ENCODE data around the gene GRHPR.

- no peak for TF ChIP-seq ETV6 (CRISPR knock-in tag; IDR thresholded peaks at IDR 0.05)
- TF ChIP-seq CTCF (IDR thresholded peaks at IDR 0.05): no peak
- TF ChIP-seq ESRRA (CRISPR knock-in tag; IDR thresholded peaks at IDR 0.05; ENCODE audit: borderline replicate concordance): no peak
- TF ChIP-seq CREB1 (CRISPR knock-in tag; IDR thresholded peaks at IDR 0.05): no peak
- TF ChIP-seq, protein P1, sequence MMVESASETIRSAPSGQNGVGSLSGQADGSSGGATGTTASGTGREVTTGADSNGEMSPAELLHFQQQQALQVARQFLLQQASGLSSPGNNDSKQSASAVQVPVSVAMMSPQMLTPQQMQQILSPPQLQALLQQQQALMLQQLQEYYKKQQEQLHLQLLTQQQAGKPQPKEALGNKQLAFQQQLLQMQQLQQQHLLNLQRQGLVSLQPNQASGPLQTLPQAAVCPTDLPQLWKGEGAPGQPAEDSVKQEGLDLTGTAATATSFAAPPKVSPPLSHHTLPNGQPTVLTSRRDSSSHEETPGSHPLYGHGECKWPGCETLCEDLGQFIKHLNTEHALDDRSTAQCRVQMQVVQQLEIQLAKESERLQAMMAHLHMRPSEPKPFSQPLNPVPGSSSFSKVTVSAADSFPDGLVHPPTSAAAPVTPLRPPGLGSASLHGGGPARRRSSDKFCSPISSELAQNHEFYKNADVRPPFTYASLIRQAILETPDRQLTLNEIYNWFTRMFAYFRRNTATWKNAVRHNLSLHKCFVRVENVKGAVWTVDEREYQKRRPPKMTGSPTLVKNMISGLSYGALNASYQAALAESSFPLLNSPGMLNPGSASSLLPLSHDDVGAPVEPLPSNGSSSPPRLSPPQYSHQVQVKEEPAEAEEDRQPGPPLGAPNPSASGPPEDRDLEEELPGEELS (CRISPR knock-in tag; IDR thresholded peaks at IDR 0.05): no peak
- TF ChIP-seq TEAD1 (CRISPR knock-in tag; IDR thresholded peaks at IDR 0.05): no peak
- no peak for TF ChIP-seq ZNF396 (CRISPR knock-in tag; IDR thresholded peaks at IDR 0.05; ENCODE audit: borderline replicate concordance)
- TF ChIP-seq, protein P2, sequence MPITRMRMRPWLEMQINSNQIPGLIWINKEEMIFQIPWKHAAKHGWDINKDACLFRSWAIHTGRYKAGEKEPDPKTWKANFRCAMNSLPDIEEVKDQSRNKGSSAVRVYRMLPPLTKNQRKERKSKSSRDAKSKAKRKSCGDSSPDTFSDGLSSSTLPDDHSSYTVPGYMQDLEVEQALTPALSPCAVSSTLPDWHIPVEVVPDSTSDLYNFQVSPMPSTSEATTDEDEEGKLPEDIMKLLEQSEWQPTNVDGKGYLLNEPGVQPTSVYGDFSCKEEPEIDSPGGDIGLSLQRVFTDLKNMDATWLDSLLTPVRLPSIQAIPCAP (CRISPR knock-in tag; IDR thresholded peaks at IDR 0.05): no peak
- TF ChIP-seq, protein P3, sequence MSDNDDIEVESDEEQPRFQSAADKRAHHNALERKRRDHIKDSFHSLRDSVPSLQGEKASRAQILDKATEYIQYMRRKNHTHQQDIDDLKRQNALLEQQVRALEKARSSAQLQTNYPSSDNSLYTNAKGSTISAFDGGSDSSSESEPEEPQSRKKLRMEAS (CRISPR knock-in tag; IDR thresholded peaks at IDR 0.05): no peak
- no peak for TF ChIP-seq CBFB (CRISPR knock-in tag; IDR thresholded peaks at IDR 0.05; ENCODE audit: low read depth)
Measured at GRCh38 chr9:37380570-37380969, 41.9 kb upstream of the GRHPR start.

All from WTC11 (cell line).